Activated T-cell treated with anti-CD3 and anti-CD28 coated beads, Interleukin-2, amount 50 U/mL, for 4 hours (primary cell): ENCODE results near the gene IL36G. TPM values are rescaled to one million over a fixed set of nuclear protein-coding genes. Genes with fewer than 3 reads are reported as not detected.
A peak's percentile ranks its signal among the peaks of the same experiment; 100 is the strongest.
"Not testable (repeated sequence)": the region's sequence is repeated elsewhere in the genome, so short reads cannot be mapped to it uniquely, and the experiment has no call there.

Source experiments
- ATAC-seq, 2 donors: fragments of 200-7000 bp; cut with Tn5 transposase; one replicate each; pipeline ENCODE4 v1.10.0; 2021
- DNase-seq: peaks from one replicate; pipeline ENCODE4 v3.0.0-alpha.2; 2020
- H3K27me3 Mint-ChIP-seq: one replicate; pipeline ENCODE4 v1.8.0; 2021; ENCODE audit warnings: low read depth, mixed read lengths
- H3K36me3 Mint-ChIP-seq: one replicate; pipeline ENCODE4 v1.8.0; 2022; ENCODE audit warnings: mixed read lengths; ENCODE audit not compliant: insufficient read depth
- H3K4me1 Mint-ChIP-seq: one replicate; pipeline ENCODE4 v1.8.0; 2021; ENCODE audit warnings: low read depth, mixed read lengths
- H3K4me3 Mint-ChIP-seq: one replicate; pipeline ENCODE4 v1.8.0; 2021; ENCODE audit warnings: mild to moderate bottlenecking, moderate library complexity, mixed read lengths
- H3K9me3 Mint-ChIP-seq: one replicate; pipeline ENCODE4 v1.8.0; 2021; ENCODE audit warnings: mixed read lengths
- total RNA-seq, 3 donors: library from RNA; stranded (reverse); gene quantifications; one replicate each; pipeline ENCODE4 v1.2.1, GENCODE V29; 2021

IL36G gene
- total RNA-seq: not detected

GRCh38 chr2:112977559-112978056, at the start of gene IL36G:
IL36G (plus strand) TSS chr2:112978006; CDS start chr2:112978639, 633 bp downstream.
- no peak within 1 kb of the TSS for H3K4me3 Mint-ChIP-seq
- DNase-seq (no peak), ATAC-seq (no peak)
- H3K4me1 Mint-ChIP-seq: peaks cover 22% of the 10 kb centered on the region
- no peaks in the 10 kb centered on the region for H3K36me3 Mint-ChIP-seq
- no peaks in the 10 kb centered on the region for H3K9me3 Mint-ChIP-seq
- peaks cover 6% of the 10 kb centered on the region for H3K27me3 Mint-ChIP-seq

- ATAC-seq (no peak), DNase-seq (no peak)
- no peaks in the 10 kb centered on the region for H3K4me1 Mint-ChIP-seq
- no peaks in the 10 kb centered on the region for H3K9me3 Mint-ChIP-seq
- H3K27me3 Mint-ChIP-seq: no peaks in the 10 kb centered on the region
- H3K4me3 Mint-ChIP-seq: no peak overlapping the region
- no peaks in the 10 kb centered on the region for H3K36me3 Mint-ChIP-seq
Measured at GRCh38 chr2:112933261-112933660, 44.5 kb upstream of the IL36G start.

DNA sequence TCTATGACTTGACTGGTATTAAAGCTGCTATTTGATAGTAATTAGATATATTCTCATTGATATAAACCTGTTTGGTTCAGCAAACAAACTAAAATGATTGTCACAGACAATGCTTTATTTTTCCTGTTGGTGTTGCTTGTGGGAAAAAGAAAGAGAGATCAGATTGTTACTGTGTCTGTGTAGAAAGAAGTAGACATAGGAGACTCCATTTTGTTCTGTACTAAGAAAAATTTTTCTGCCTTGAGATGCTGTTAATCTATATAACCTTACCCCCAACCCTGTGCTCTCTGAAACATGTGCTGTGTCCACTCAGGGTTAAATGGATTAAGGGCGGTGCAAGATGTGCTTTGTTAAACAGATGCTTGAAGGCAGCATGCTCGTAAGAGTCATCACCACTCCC, 43.7 kb upstream of the IL36G start:
- not testable (repeated sequence) for H3K27me3 Mint-ChIP-seq, ATAC-seq

DNA sequence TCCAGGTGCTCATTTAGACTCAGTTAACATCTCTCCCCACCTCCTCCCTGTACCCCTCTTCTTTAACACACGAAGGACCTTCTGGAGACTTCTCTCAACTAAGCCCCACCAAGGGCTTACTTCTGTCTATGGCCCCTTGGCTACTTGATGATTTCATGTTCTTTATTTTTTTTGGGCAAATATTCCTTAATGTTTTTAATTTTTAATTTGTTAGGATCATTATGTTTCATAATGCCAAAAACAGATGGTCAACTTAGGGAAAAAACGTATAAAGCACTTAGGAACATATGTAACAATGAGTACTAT, 40.9 kb upstream of the IL36G start:
- Mint-ChIP-seq H3K4me1 (no peaks in the 10 kb centered on the region), H3K36me3 (no peaks in the 10 kb centered on the region), H3K4me3 (no peak overlapping the region), H3K27me3 (peaks cover 2% of the 10 kb centered on the region), H3K9me3 (no peaks in the 10 kb centered on the region)
- DNase-seq (no peak), ATAC-seq (no peak)

More for the DNA sequence above, 43.7 kb upstream of the IL36G start:
- not testable (repeated sequence) for H3K9me3 Mint-ChIP-seq, DNase-seq, H3K4me3 Mint-ChIP-seq, H3K4me1 Mint-ChIP-seq, H3K36me3 Mint-ChIP-seq

GRCh38 chr2:112938904-112939303, 38.9 kb upstream of the IL36G start:
- Mint-ChIP-seq H3K27me3 (peaks cover 2% of the 10 kb centered on the region), H3K9me3 (no peaks in the 10 kb centered on the region)

GRCh38 chr2:112939425-112939824, 38.4 kb upstream of the IL36G start:
- DNase-seq: no peak
- Mint-ChIP-seq H3K36me3 (no peaks in the 10 kb centered on the region), H3K27me3 (peaks cover 2% of the 10 kb centered on the region)

More at GRCh38 chr2:112938904-112939303, 38.9 kb upstream of the IL36G start:
- no peaks in the 10 kb centered on the region for H3K4me1 Mint-ChIP-seq
- DNase-seq (no peak), ATAC-seq (no peak)
- H3K36me3 Mint-ChIP-seq: no peaks in the 10 kb centered on the region
- H3K4me3 Mint-ChIP-seq: no peak overlapping the region

GRCh38 chr2:112940859-112941625, 36.8 kb upstream of the IL36G start:
- Mint-ChIP-seq H3K4me3 (no peak overlapping the region), H3K9me3 (peaks cover 4% of the 10 kb centered on the region), H3K4me1 (no peaks in the 10 kb centered on the region), H3K27me3 (peaks cover 2% of the 10 kb centered on the region), H3K36me3 (no peaks in the 10 kb centered on the region)
- DNase-seq: no peak
- no peak for ATAC-seq

More at GRCh38 chr2:112939425-112939824, 38.4 kb upstream of the IL36G start:
- no peaks in the 10 kb centered on the region for H3K4me1 Mint-ChIP-seq
- ATAC-seq: no peak
- no peaks in the 10 kb centered on the region for H3K9me3 Mint-ChIP-seq
- H3K4me3 Mint-ChIP-seq: no peak overlapping the region

DNA sequence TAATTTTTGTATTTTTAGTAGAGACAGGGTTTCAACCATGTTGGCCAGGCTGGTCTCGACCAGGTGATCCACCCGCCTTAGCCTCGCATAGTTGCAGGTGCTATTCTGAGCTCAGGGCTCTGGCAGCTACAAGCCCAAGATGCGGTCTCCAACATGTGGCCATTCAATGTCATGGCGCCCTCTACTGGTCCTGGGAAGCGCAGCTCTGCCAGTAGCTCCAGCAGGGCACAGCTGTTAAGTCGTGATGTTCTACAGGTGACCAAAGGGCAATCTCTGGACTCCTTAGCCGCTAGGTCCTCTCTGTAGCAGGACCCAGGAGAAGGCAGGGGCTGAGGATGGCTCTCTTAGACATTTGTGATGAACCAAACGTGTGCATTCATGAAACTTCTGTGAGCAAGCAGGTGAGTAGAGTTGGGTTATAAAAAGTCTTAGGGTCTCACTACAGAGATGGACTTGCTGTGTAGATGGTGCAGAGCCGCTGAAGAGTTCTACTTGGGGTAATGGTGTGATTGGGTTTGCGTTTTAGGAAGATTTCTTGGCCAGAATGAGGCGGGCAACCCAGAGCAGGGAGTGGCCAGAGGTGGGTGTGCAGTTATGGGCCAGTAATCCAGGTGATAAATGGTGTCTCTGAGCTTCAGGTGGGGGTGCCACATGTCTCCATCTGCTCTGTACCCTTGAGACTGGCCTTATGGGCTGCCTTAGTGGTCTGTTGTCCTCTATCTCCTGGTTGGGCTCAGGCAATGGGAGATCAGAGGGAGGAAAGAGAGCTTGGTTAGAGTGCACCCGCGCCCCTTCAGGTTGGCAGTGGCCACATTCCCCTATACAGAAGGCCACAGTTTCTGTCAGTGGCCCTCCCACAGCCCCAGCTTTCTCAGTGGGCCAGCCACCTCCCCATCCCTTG, 35.8 kb upstream of the IL36G start:
- DNase-seq (peak; percentile 37), ATAC-seq (peak; percentile 66 to 83)
- Mint-ChIP-seq H3K27me3 (peaks cover 2% of the 10 kb centered on the region), H3K36me3 (no peaks in the 10 kb centered on the region), H3K9me3 (peaks cover 4% of the 10 kb centered on the region), H3K4me1 (no peaks in the 10 kb centered on the region), H3K4me3 (no peak overlapping the region)

DNA sequence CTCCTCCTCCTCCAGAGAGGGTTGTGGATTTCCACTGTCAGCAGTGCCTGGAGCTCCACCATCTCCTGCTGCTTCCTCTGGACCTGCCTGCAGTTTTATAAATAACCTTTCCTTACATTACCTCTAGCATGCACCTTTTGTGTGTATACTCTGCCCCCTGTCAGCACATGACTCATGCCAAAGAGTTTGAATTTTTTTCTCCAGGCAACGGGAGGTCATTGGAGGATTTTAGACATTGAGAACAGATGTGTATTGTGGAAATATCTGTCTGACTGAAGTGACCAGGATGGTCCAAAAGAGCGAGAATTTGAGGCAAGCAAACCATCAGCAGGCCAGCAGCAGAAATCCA, 35.2 kb upstream of the IL36G start:
- Mint-ChIP-seq H3K9me3 (peaks cover 4% of the 10 kb centered on the region), H3K4me1 (no peaks in the 10 kb centered on the region), H3K36me3 (no peaks in the 10 kb centered on the region), H3K27me3 (peaks cover 2% of the 10 kb centered on the region), H3K4me3 (no peak overlapping the region)
- DNase-seq (no peak), ATAC-seq (no peak)

GRCh38 chr2:112944971-112945370, 32.8 kb upstream of the IL36G start:
- no peak for DNase-seq
- no peaks in the 10 kb centered on the region for H3K4me1 Mint-ChIP-seq
- no peaks in the 10 kb centered on the region for H3K36me3 Mint-ChIP-seq
- no peak overlapping the region for H3K4me3 Mint-ChIP-seq
- peaks cover 4% of the 10 kb centered on the region for H3K9me3 Mint-ChIP-seq
- H3K27me3 Mint-ChIP-seq: peaks cover 7% of the 10 kb centered on the region
- no peak for ATAC-seq

GRCh38 chr2:112946086-112946485, 31.7 kb upstream of the IL36G start:
- DNase-seq (no peak), ATAC-seq (no peak)
- Mint-ChIP-seq H3K4me3 (no peak overlapping the region), H3K9me3 (peaks cover 4% of the 10 kb centered on the region), H3K4me1 (no peaks in the 10 kb centered on the region), H3K27me3 (peaks cover 9% of the 10 kb centered on the region), H3K36me3 (no peaks in the 10 kb centered on the region)

GRCh38 chr2:112947374-112947773, 30.4 kb upstream of the IL36G start:
- Mint-ChIP-seq H3K4me1 (no peaks in the 10 kb centered on the region), H3K36me3 (no peaks in the 10 kb centered on the region), H3K4me3 (no peak overlapping the region), H3K9me3 (peaks cover 4% of the 10 kb centered on the region), H3K27me3 (peaks cover 19% of the 10 kb centered on the region)
- DNase-seq (no peak), ATAC-seq (no peak)

- ATAC-seq (no peak), DNase-seq (no peak)
- Mint-ChIP-seq H3K27me3 (peaks cover 22% of the 10 kb centered on the region), H3K4me3 (no peak overlapping the region), H3K9me3 (peaks cover 4% of the 10 kb centered on the region), H3K36me3 (no peaks in the 10 kb centered on the region), H3K4me1 (no peaks in the 10 kb centered on the region)
Measured at GRCh38 chr2:112949456-112949855, 28.4 kb upstream of the IL36G start.

DNA sequence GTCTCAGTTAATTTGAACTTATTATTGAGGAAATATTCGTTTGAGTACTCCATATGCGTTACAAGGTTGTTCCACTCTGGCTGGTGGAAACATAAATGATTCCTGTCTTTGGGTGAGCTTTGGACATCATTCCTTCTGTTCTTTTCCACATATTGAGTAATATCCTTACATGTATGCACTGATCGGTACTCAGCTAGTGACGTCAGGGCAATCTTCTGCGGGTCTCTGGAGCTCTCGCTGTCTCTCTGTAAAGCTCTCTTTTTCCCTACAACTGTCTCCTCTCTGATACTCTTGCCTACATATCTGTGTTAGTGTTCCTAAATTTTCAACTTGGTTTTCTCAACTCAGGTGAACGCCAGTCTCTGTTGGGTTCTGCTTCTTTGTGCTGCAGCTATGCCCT, 23.4 kb upstream of the IL36G start:
- DNase-seq (no peak), ATAC-seq (no peak)
- H3K4me1 Mint-ChIP-seq: no peaks in the 10 kb centered on the region
- no peaks in the 10 kb centered on the region for H3K36me3 Mint-ChIP-seq
- peaks cover 17% of the 10 kb centered on the region for H3K27me3 Mint-ChIP-seq
- H3K9me3 Mint-ChIP-seq: no peaks in the 10 kb centered on the region
- no peak overlapping the region for H3K4me3 Mint-ChIP-seq

DNA sequence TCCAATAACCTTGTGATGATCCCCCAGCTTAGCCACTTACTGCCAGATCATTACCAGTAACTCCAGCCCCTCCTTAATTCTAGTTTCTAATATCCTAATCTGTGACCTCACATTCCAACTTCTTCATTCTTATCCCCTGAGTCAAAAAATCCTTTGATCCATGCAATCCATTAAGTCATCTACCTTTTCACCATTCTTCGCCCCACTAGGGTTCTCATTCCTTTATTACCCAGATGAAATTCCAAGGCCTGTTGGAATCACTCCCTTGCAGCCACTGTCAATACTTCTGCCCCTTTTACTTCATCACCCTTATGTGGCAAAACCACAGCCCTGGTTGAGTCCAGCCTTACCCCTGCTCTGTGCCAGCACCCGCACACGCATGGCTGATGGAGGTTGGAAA, 20.3 kb upstream of the IL36G start:
- H3K27me3 Mint-ChIP-seq: peaks cover 2% of the 10 kb centered on the region
- H3K36me3 Mint-ChIP-seq: no peaks in the 10 kb centered on the region
- H3K9me3 Mint-ChIP-seq: no peaks in the 10 kb centered on the region
- ATAC-seq: no peak
- H3K4me1 Mint-ChIP-seq: no peaks in the 10 kb centered on the region
- no peak for DNase-seq
- H3K4me3 Mint-ChIP-seq: no peak overlapping the region
